Mesenchymal stem cell (in vitro differentiated cells and primary cell): ENCODE measurements around the gene BRIP1. TPM values are rescaled to one million over a fixed set of nuclear protein-coding genes. Genes with fewer than 3 reads are reported as not detected.

Source experiments
- DNase-seq: peaks from one replicate; pipeline ENCODE4 v3.0.0-alpha.2; 2013
- H2AFZ ChIP-seq: one replicate; pipeline ENCODE4 v1.6.1; 2013; ENCODE audit warnings: low read depth, mild to moderate bottlenecking, control low read depth, inconsistent platforms, low read length, moderate library complexity
- H2AK5ac ChIP-seq: 2 replicates; pipeline ENCODE4 v1.6.1; 2013; ENCODE audit warnings: low read length, moderate library complexity, mild to moderate bottlenecking, inconsistent platforms; ENCODE audit not compliant: severe bottlenecking
- H2BK120ac ChIP-seq: one replicate; pipeline ENCODE4 v1.6.1; 2013; ENCODE audit warnings: low read depth, mild to moderate bottlenecking, inconsistent platforms, low read length, moderate library complexity
- H2BK12ac ChIP-seq, 2 experiments: one replicate each; pipeline ENCODE4 v1.6.1; 2013; ENCODE audit warnings: inconsistent platforms in 2 of 2, low read length in 2 of 2, mild to moderate bottlenecking in 2 of 2, moderate library complexity in 2 of 2, control low read depth in 1 of 2
- H2BK15ac ChIP-seq: one replicate; pipeline ENCODE4 v1.6.1; 2013; ENCODE audit warnings: mild to moderate bottlenecking, low read depth, inconsistent platforms; ENCODE audit not compliant: poor library complexity, severe bottlenecking
- H2BK5ac ChIP-seq: 2 replicates; pipeline ENCODE4 v1.6.1; 2013; ENCODE audit warnings: low read depth, mild to moderate bottlenecking, low read length, control low read depth, inconsistent platforms; ENCODE audit not compliant: poor library complexity, severe bottlenecking
- H3K14ac ChIP-seq, 2 experiments: one replicate each; pipeline ENCODE4 v1.6.1; 2013; ENCODE audit warnings: inconsistent platforms in 2 of 2, low read length in 2 of 2, control low read depth in 1 of 2, mild to moderate bottlenecking in 1 of 2, moderate library complexity in 1 of 2
- H3K18ac ChIP-seq, 2 experiments: one replicate each; pipeline ENCODE4 v1.6.1; 2013; ENCODE audit warnings: inconsistent platforms in 2 of 2, low read length in 2 of 2, control low read depth in 1 of 2, low read depth in 1 of 2, mild to moderate bottlenecking in 1 of 2
- H3K23ac ChIP-seq, 2 experiments: one replicate each; pipeline ENCODE4 v1.6.1; 2013; ENCODE audit warnings: inconsistent platforms in 2 of 2, low read length in 2 of 2, mild to moderate bottlenecking in 2 of 2, moderate library complexity in 2 of 2, control low read depth in 1 of 2
- H3K27ac ChIP-seq: 2 replicates; pipeline ENCODE4 v1.5.1; 2013; ENCODE audit warnings: mild to moderate bottlenecking, moderate library complexity, low read length, control low read depth, inconsistent platforms; ENCODE audit not compliant: poor library complexity, severe bottlenecking
- H3K27me3 ChIP-seq, 2 experiments: 2 replicates each; pipeline versions ENCODE4 v1.6.1 to v1.7.0; 2013; ENCODE audit warnings: low read length in 2 of 2, mild to moderate bottlenecking in 2 of 2, moderate library complexity in 2 of 2, control low read depth in 1 of 2, inconsistent platforms in 1 of 2; ENCODE audit not compliant: control insufficient read depth in 1 of 2, insufficient read depth in 1 of 2
- H3K36me3 ChIP-seq, 2 experiments: 2 replicates each; pipeline versions ENCODE4 v1.6.1 to v1.7.0; 2013; ENCODE audit warnings: low read length in 2 of 2, control low read depth in 1 of 2, inconsistent platforms in 1 of 2, low read depth in 1 of 2, mild to moderate bottlenecking in 1 of 2; ENCODE audit not compliant: insufficient read depth in 2 of 2, control insufficient read depth in 1 of 2
- H3K4ac ChIP-seq, 2 experiments: one replicate each; pipeline ENCODE4 v1.6.1; 2013; ENCODE audit warnings: inconsistent platforms in 2 of 2, low read length in 2 of 2, mild to moderate bottlenecking in 2 of 2, moderate library complexity in 2 of 2, control low read depth in 1 of 2, low read depth in 1 of 2
- H3K4me1 ChIP-seq: 2 replicates; pipeline ENCODE4 v1.6.1; 2013; ENCODE audit warnings: low read depth, low read length, control low read depth; ENCODE audit not compliant: control insufficient read depth, insufficient read depth
- H3K4me2 ChIP-seq: 2 replicates; pipeline ENCODE4 v1.6.1; 2013; ENCODE audit warnings: low read length, mild to moderate bottlenecking, inconsistent platforms; ENCODE audit not compliant: poor library complexity, severe bottlenecking
- H3K4me3 ChIP-seq, 2 experiments: 2 replicates each; pipeline versions ENCODE4 v1.5.1 to v1.7.0; 2013; ENCODE audit warnings: low read length in 2 of 2, mild to moderate bottlenecking in 2 of 2, control low read depth in 1 of 2, low read depth in 1 of 2; ENCODE audit not compliant: insufficient read depth in 1 of 2
- H3K79me1 ChIP-seq: replicated peaks from 2 replicates; pipeline ENCODE4 v1.6.1; 2013; ENCODE audit warnings: mild to moderate bottlenecking, control low read depth, low read length, inconsistent platforms; ENCODE audit not compliant: poor library complexity, severe bottlenecking
- H3K9ac ChIP-seq: 2 replicates; pipeline ENCODE4 v1.7.0; 2013; ENCODE audit warnings: mild to moderate bottlenecking, low read length, moderate library complexity
- H3K9me3 ChIP-seq: 2 replicates; pipeline ENCODE4 v1.7.0; 2013; ENCODE audit warnings: mild to moderate bottlenecking, low read length; ENCODE audit not compliant: control insufficient read depth
- H4K8ac ChIP-seq: one replicate; pipeline ENCODE4 v1.6.1; 2013; ENCODE audit warnings: inconsistent platforms, mild to moderate bottlenecking, low read length, moderate library complexity
- H4K91ac ChIP-seq: one replicate; pipeline ENCODE4 v1.6.1; 2013; ENCODE audit warnings: mild to moderate bottlenecking, low read length, inconsistent platforms
- WGBS: methylation state at CpG from one replicate; pipeline ENCODE4 v1.1.7; 2013; ENCODE audit warnings: mixed read lengths; 5-methylcytosine and 5-hydroxymethylcytosine counted together
- small RNA-seq: library from polyadenylated mRNA; stranded (forward); fragments of <200 nt; extraction: miRNeasy Mini kit (QIAGEN cat#:217004); gene quantifications from one replicate; pipeline ENCODE3, GENCODE V24; 2013; ENCODE audit warnings: low read depth

BRIP1 gene

DNA sequence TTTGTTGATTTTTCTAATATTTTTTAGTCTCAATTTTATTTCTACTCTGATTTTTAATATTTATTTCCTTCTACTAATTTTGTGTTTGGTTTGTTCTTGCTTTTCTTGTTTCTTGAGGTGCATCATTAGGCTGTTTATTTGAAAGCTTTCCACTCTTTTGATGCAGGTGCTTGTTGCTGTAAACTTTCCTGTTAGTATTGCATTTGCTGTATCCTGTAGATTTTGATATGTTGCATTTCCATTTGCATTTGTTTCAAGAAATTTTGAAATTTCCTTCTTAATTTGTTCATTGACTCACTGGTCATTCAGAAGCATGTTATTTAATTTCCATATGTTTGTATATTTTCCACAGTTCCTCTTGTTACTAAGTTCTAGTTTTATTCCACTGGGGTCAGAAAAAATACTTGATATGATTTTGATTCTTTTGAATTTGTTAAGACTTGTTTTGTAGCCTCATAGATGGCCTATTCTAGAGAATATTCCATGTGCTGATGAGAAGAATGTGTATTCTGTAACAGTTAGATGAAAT, 229.3 kb downstream of the BRIP1 start:
- Histone ChIP-seq H3K9me3 (no peaks in the 10 kb centered on the region), H2BK120ac (no peak overlapping the region), H4K91ac (no peak overlapping the region), H3K4me2 (no peak overlapping the region), H3K18ac (no peak overlapping the region), H2BK5ac (no peak overlapping the region), H3K14ac (no peak overlapping the region), H3K4me1 (no peaks in the 10 kb centered on the region), H2BK15ac (no peak overlapping the region), H3K9ac (no peak overlapping the region), H4K8ac (no peak overlapping the region), H3K27ac (no peak overlapping the region), H3K79me1 (no peaks in the 10 kb centered on the region), H3K23ac (no peak overlapping the region), H2AK5ac (no peak overlapping the region), H3K36me3 (no peaks in the 10 kb centered on the region), H3K27me3 (peaks cover 0 to 19% of the 10 kb centered on the region in 2 experiments), H3K4me3 (no peak overlapping the region), H2BK12ac (no peak overlapping the region), H2AFZ (no peak overlapping the region), H3K4ac (no peak overlapping the region)
- no peak for DNase-seq

DNA sequence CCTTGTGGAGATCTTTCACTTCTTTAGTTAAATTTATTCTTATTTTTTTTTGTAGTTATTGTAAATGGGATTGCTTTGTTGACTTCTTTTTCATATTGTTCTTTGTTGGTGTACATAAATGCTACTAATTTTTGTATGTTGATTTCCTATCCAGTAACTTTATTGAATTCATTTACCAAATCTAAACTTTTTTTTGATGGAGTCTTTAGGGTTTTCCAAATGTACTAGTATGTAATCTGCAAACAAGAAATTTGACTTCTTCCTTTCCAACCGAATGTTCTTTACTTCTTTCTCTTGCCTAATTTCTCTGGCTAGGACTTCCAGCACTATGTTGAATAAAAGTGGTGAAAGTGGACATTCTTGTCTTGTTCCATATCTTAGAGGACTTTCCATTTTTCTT, 230.5 kb downstream of the BRIP1 start:
- no peak for DNase-seq
- H3K18ac ChIP-seq = no peak overlapping the region
- H3K79me1 ChIP-seq = no peaks in the 10 kb centered on the region
- H3K27ac ChIP-seq = no peak overlapping the region
- H3K4me1 ChIP-seq = no peaks in the 10 kb centered on the region
- no peak overlapping the region for H2AK5ac ChIP-seq
- no peak overlapping the region for H3K4me2 ChIP-seq
- H3K23ac ChIP-seq = no peak overlapping the region
- H2BK12ac ChIP-seq = no peak overlapping the region
- no peak overlapping the region for H2BK5ac ChIP-seq
- H2BK120ac ChIP-seq = no peak overlapping the region
- no peak overlapping the region for H3K9ac ChIP-seq
- no peak overlapping the region for H3K14ac ChIP-seq
- no CpG with 5 or more reads among the region's 1 CpG for WGBS
- H3K27me3 ChIP-seq = peaks cover 0 to 19% of the 10 kb centered on the region in 2 experiments
- no peaks in the 10 kb centered on the region for H3K36me3 ChIP-seq
- no peaks in the 10 kb centered on the region for H3K9me3 ChIP-seq
- H4K8ac ChIP-seq = no peak overlapping the region
- no peak overlapping the region for H2AFZ ChIP-seq
- no peak overlapping the region for H3K4me3 ChIP-seq
- no peak overlapping the region for H2BK15ac ChIP-seq
- no peak overlapping the region for H3K4ac ChIP-seq
- H4K91ac ChIP-seq = no peak overlapping the region

DNA sequence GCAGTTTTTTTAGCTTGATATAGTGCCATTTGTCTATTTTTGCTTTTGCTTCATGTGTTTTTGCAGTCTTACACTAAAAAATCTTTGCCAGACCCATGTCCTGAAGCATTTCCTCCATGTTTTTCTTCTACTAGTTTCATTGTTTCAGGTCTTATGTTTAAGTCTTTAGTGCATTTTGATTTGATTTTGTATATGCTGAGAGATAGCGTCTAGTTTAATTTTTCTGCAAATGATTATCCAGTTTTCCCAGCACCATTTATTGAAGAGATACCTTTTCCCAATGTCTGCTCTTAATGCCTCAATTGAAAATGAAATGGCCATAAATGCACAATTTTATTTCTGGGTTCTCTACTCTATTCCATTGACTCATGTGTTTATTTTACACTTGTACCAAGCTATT, 231.5 kb downstream of the BRIP1 start:
- Histone ChIP-seq H3K36me3 (no peaks in the 10 kb centered on the region), H3K79me1 (no peaks in the 10 kb centered on the region), H2AFZ (no peak overlapping the region), H3K27me3 (peaks cover 0 to 26% of the 10 kb centered on the region in 2 experiments), H3K4me3 (no peak overlapping the region), H3K9me3 (no peaks in the 10 kb centered on the region), H3K4me1 (no peaks in the 10 kb centered on the region), H3K27ac (no peak overlapping the region), H4K8ac (no peak overlapping the region), H3K4ac (no peak overlapping the region), H3K23ac (no peak overlapping the region), H2BK5ac (no peak overlapping the region), H3K14ac (no peak overlapping the region), H3K9ac (no peak overlapping the region), H2BK120ac (no peak overlapping the region), H2BK15ac (no peak overlapping the region), H2AK5ac (no peak overlapping the region), H3K18ac (no peak overlapping the region), H2BK12ac (no peak overlapping the region), H4K91ac (no peak overlapping the region), H3K4me2 (no peak overlapping the region)
- WGBS = 100% methylated on average over 1 of the region's 1 CpG
- no peak for DNase-seq

Small RNA genes lying within 50 kb of the gene (small RNA-seq; reads per million reads assigned to genes)
- not detected for gene RF00019
